K562 (cell line): ENCODE data around the gene COL15A1. TPM values are rescaled to one million over a fixed set of nuclear protein-coding genes. Genes with fewer than 3 reads are reported as not detected.

Experiments
- AFF4 ChIP-seq: sonication (generic); formaldehyde crosslinking; IDR thresholded peaks from 2 replicates; pipeline ENCODE4 v1.8.0; 2023; ENCODE audit warnings: mild to moderate bottlenecking, missing genetic modification reagents
- CXXC5 ChIP-seq: fragments of 250-450 bp; sonication (Bioruptor Pico); IDR thresholded peaks from 2 replicates; pipeline ENCODE4 v1.8.0; 2022; ENCODE audit warnings: inconsistent platforms, mild to moderate bottlenecking, moderate library complexity
- ETS1 ChIP-seq: conservative IDR thresholded peaks from 2 replicates; pipeline ENCODE4 v1.6.1; 2011; ENCODE audit warnings: low read depth, mild to moderate bottlenecking, low read length; ENCODE audit not compliant: control insufficient read depth
- GTF2F1 ChIP-seq: IDR thresholded peaks from 2 replicates; pipeline ENCODE4 v1.6.1; 2011; ENCODE audit warnings: low read depth, low read length, improper control_type of control experiment
- KLF16 ChIP-seq: IDR thresholded peaks from 2 replicates; pipeline ENCODE4 v1.6.1; 2016; ENCODE audit warnings: antibody characterized with exemption
- PKNOX1 ChIP-seq: fragments of 450-650 bp; IDR thresholded peaks from 2 replicates; pipeline ENCODE4 v1.6.1; 2016
- PYGO2 ChIP-seq: fragments of 450-650 bp; IDR thresholded peaks from 2 replicates; pipeline ENCODE4 v1.6.1; 2016; ENCODE audit warnings: mild to moderate bottlenecking, missing genetic modification characterization, moderate library complexity, missing compliant biosample characterization
- TCF15 ChIP-seq: fragments of 250-450 bp; sonication (Bioruptor Pico); IDR thresholded peaks from 2 replicates; pipeline ENCODE4 v1.8.0; 2022; ENCODE audit warnings: moderate library complexity, mild to moderate bottlenecking, inconsistent platforms
- TFAM ChIP-seq: fragments of 250-450 bp; sonication (Bioruptor Pico); conservative IDR thresholded peaks from 2 replicates; pipeline ENCODE4 v1.5.0; 2021; ENCODE audit warnings: mild to moderate bottlenecking, moderate library complexity
- ZNF395 ChIP-seq: fragments of 200-800 bp; sonication (Bioruptor generic); IDR thresholded peaks from 2 replicates; pipeline ENCODE4 v1.6.1; 2017; ENCODE audit warnings: missing genetic modification characterization, missing compliant biosample characterization
- ZNF584 ChIP-seq: fragments of 200-800 bp; sonication (Bioruptor generic); IDR thresholded peaks from 2 replicates; pipeline ENCODE4 v1.6.1; 2016; ENCODE audit warnings: low read depth, mild to moderate bottlenecking, missing genetic modification characterization, missing compliant biosample characterization
- ZNF609 ChIP-seq: sonication (generic); formaldehyde crosslinking; IDR thresholded peaks from 2 replicates; pipeline ENCODE4 v1.8.1; 2023; ENCODE audit warnings: missing genetic modification reagents, mild to moderate bottlenecking, borderline replicate concordance
- polyA plus RNA-seq, 8 experiments: library from polyadenylated mRNA; depleted of rRNA in 4 of 8; stranded (reverse) in 5 of 8; unstranded in 3 of 8; fragments of >200 nt; fragmentation: Nextera tagmentation in 2 of 8; fragmentation: Illumina TruSeq in 1 of 8; extraction: Ambion mirVana in 2 of 8; extraction: Trizol in 1 of 8; gene quantifications; 2 replicates each; pipeline versions ENCODE4 v1.2.1 to v1.2.3, GENCODE V29; 2011 to 2014; ENCODE audit warnings: inconsistent platforms in 1 of 8, missing spikeins in 1 of 8
- total RNA-seq, 7 experiments: library from RNA; depleted of rRNA in 6 of 7; stranded (reverse); fragments of >200 nt in 6 of 7; fragmentation: Illumina TruSeq in 2 of 7; extraction: Trizol in 2 of 7; gene quantifications; 2 replicates each; pipeline versions ENCODE4 v1.2.1 to v1.2.3, GENCODE V29; 2011 to 2021; ENCODE audit warnings: low replicate concordance in 1 of 7

COL15A1 gene
- total and polyA plus RNA-seq, 9 of the 15 experiments (the other 6 are each of a cell fraction or from before 2014, with no cell fraction given), result 0.46 to 5.1 (median 2.6) TPM

GRCh38 chr9:99058964-99059921 is 115.5 kb downstream of the COL15A1 start (continued):
- peak; percentile 88; the same call in 1 of the 2 replicates for TF ChIP-seq ZNF584 (CRISPR knock-in tag)
- no peak for TF ChIP-seq ZNF609
- TF ChIP-seq PYGO2 (tag), result peak; percentile 42; the same call in 1 of the 2 replicates
- TF ChIP-seq AFF4 (CRISPR knock-in tag), result no peak
- peak; percentile 39; the same call in 1 of the 2 replicates for TF ChIP-seq PKNOX1
- no peak for TF ChIP-seq TCF15 (CRISPR knock-in tag)
- no peak for TF ChIP-seq GTF2F1
- TF ChIP-seq ZNF395, result peak; percentile 94
- TF ChIP-seq CXXC5, result peak; percentile 60
- TF ChIP-seq ETS1, result no peak
- no peak for TF ChIP-seq TFAM (CRISPR knock-in tag)
- TF ChIP-seq KLF16, result no peak
